GM21447 (cell line): ENCODE measurements around the gene MARVELD1.
"Not testable (repeated sequence)": the region's sequence is repeated elsewhere in the genome, so short reads cannot be mapped to it uniquely, and the experiment has no call there.

Experiments used
- ATAC-seq: cut with Tn5 transposase; IDR thresholded peaks from one replicate; pipeline ENCODE4 v1.9.1; 2021; ENCODE audit not compliant: unreplicated experiment

The MARVELD1 gene

DNA sequence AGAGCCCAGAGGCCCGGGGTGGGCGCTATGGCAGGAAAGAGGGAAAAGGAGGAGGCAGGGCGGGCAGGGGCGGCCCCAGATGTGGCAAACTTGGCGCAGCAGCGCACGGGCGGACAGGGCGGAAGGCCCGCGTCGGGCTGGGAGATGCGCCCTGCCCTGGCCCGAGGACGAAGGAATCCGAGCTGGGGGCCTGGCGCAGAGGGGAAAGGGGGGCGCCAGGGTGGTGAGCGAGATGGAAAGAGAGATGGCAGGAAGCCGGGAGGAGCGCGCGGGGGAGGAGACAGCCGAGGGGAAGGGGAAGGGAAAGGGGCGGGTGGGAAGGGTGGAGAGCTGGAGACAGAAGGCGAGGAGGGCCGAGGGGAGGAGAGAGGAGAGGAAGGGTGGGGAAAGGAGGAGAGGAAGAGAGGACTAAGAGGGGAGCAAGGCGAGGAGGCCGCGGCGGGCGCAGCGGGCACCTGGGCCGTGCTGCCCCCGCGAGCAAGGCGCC, at the start of gene MARVELD1:
TSS of gene MARVELD1 (plus strand) at position 392 of the 487 bp plus-strand sequence. CDS start 147 bp downstream, outside the sequence.
- ATAC-seq = no peak

- ATAC-seq = no peak
Measured at GRCh38 chr10:97664282-97664850, 49.2 kb upstream of the MARVELD1 start.

DNA sequence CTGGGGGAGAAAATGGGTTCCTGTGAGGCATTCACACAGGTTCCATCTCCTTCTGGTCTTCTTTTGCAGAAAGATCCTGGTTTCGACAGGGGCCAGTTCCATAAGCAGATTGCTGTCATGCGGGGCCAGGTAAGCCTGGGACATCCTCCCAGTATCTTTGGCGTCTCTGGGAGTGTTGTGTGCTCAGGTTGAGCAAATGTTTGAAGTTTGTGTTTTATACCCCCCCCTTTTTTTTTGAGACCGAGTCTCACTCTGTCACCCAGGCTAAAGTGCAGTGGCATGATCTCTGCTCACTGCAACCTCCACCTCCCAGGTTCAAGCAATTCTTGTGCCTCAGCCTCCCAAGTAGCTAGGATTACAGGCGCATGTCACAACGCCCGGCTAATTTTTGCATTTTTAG, 46.5 kb upstream of the MARVELD1 start:
- ATAC-seq = no peak

GRCh38 chr10:97667463-97667862, 46.1 kb upstream of the MARVELD1 start:
- ATAC-seq = no peak

DNA sequence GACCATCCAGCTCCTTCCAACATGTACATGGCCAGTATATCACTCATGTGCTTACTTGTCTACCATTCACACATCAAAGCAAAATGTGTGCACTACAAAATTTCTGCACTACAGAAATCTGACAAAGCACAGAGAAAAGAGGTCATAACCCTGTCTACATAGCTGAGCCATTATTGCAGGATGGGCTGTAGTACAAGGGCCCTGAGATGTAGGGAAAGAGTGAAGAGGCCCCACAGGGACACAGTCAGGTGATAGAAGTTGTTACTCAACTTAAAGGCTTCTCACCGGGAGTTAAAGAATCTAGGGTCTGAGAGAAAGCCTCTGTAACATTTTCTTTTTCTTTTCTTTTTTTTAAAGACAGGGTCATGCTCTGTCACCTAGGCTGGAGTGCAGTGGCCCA, 44.0 kb upstream of the MARVELD1 start:
- ATAC-seq = no peak

GRCh38 chr10:97673736-97674525, 39.6 kb upstream of the MARVELD1 start:
- ATAC-seq = no peak

- ATAC-seq = no peak
Measured at GRCh38 chr10:97675222-97675621, 38.3 kb upstream of the MARVELD1 start.

- peak; percentile 63 for ATAC-seq
Measured at GRCh38 chr10:97676770-97677581, 36.6 kb upstream of the MARVELD1 start.

GRCh38 chr10:97679594-97679993, 33.9 kb upstream of the MARVELD1 start:
- ATAC-seq = no peak

- ATAC-seq = no peak
Measured at GRCh38 chr10:97682042-97682441, 31.5 kb upstream of the MARVELD1 start.

GRCh38 chr10:97683556-97684367, 29.8 kb upstream of the MARVELD1 start:
- no peak for ATAC-seq

GRCh38 chr10:97684368-97684713, 29.2 kb upstream of the MARVELD1 start:
- ATAC-seq = not testable (repeated sequence)

GRCh38 chr10:97684866-97685394, 28.6 kb upstream of the MARVELD1 start:
- no peak for ATAC-seq

- ATAC-seq = no peak
Measured at GRCh38 chr10:97685395-97685958, 28.1 kb upstream of the MARVELD1 start.

- ATAC-seq = peak; percentile 7
Measured at GRCh38 chr10:97686301-97686961, 27.1 kb upstream of the MARVELD1 start.

DNA sequence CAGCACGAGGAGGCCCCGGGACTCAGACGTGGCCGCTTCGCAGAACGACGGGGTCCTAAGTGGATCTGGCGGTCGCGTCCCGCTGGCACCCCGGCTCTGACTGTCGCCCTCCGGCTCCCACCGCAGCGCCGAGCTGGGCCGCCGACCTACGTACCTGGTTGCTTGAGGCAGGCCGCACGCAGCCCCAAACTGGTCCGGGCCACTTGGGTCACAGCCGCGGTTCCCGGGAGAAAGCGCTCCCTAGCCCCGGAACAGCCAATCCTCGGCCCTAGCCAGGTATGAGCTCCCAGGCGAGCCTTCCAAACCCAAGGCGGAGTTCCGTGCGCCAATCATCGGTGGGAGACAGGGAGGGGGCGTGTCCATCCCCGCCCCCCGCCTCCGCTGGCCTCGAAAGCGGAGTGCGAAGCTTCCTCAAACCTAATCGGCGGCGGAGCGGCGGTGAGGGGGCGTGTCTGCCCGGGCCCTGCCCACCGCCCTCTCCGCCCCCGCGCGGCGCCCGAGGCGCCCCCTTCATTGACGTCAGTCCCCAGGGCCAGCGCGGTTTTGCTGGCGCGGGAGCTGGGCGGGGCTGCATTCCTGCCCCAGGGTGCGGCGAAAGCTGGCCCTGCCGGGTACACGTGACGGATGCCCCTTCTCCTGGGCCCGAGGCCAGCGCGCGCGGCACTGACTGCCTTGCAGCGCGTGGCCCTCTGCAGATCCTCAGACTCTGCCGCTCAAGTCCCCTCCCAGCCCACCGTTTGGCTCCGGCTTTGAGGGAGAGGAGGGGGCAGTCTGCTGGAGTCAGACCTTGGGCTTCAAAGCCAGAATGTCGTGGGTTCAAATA, 26.4 kb upstream of the MARVELD1 start, which contains the start of gene AVPI1:
TSS of gene AVPI1 (minus strand) at position 280 of the 823 bp plus-strand sequence. CDS start 7,336 bp downstream, outside the sequence.
- ATAC-seq = peak; percentile 86

- ATAC-seq = no peak
Measured at GRCh38 chr10:97687785-97688781, 25.4 kb upstream of the MARVELD1 start.
